ENCODE data around the gene LNPK. TPM values are rescaled to one million over a fixed set of nuclear protein-coding genes. Genes with fewer than 3 reads are reported as not detected.

LNPK gene
- polyA plus RNA-seq, 1 donor from 2014 or later, result 46.7 TPM

GRCh38 chr2:175973373-175973772 is 28.7 kb downstream of the LNPK start:
- Histone ChIP-seq H3K9me2 (ENCODE audit: insufficient read depth, low read length) (no peaks in the 10 kb centered on the region), H2AFZ (ENCODE audit: low read depth, low read length) (no peak overlapping the region), H4K20me1 (ENCODE audit: insufficient read depth) (no peaks in the 10 kb centered on the region), H3K27me3 (ENCODE audit: insufficient read depth, low read depth, low read length) (no peaks in the 10 kb centered on the region), H3K4me2 (ENCODE audit: low read length) (no peak overlapping the region), H3K79me2 (replicated peaks; ENCODE audit: insufficient read depth, low read length) (no peaks in the 10 kb centered on the region), H3K9me3 (ENCODE audit: low read length) (no peaks in the 10 kb centered on the region), H3K9ac (ENCODE audit: low read length) (no peak overlapping the region), H3K36me3 (ENCODE audit: insufficient read depth, low read length) (peaks cover 8% of the 10 kb centered on the region), H3F3A (ENCODE audit: insufficient read depth, low read length, poor library complexity, severe bottlenecking) (no peaks in the 10 kb centered on the region), H3K4me3 (ENCODE audit: low read length) (no peak overlapping the region), H3K27ac (ENCODE audit: low read length) (no peak overlapping the region)
- TF ChIP-seq TAF1 (IDR thresholded peaks at IDR 0.05; ENCODE audit: low read depth) (no peak), POLR2AphosphoS5 (IDR thresholded peaks at IDR 0.05) (no peak), EZH2 (IDR thresholded peaks at IDR 0.05; ENCODE audit: borderline replicate concordance, insufficient read depth, low read length, poor library complexity, severe bottlenecking) (no peak), EP300 (conservative IDR thresholded peaks at IDR 0.05; ENCODE audit: poor library complexity, severe bottlenecking) (no peak), REST (IDR thresholded peaks at IDR 0.05; ENCODE audit: borderline replicate concordance) (no peak), SMC3 (conservative IDR thresholded peaks at IDR 0.05; ENCODE audit: poor library complexity) (no peak), CTCF (IDR thresholded peaks at IDR 0.05; ENCODE audit: poor library complexity, severe bottlenecking) (no peak), MXI1 (conservative IDR thresholded peaks at IDR 0.05; ENCODE audit: poor library complexity, severe bottlenecking) (no peak), RAD21 (conservative IDR thresholded peaks at IDR 0.05) (no peak)

GRCh38 chr2:175966839-175967238 is 35.2 kb downstream of the LNPK start:
- Histone ChIP-seq H3F3A (ENCODE audit: insufficient read depth, low read length, poor library complexity, severe bottlenecking) (no peaks in the 10 kb centered on the region), H3K36me3 (ENCODE audit: insufficient read depth, low read length) (no peaks in the 10 kb centered on the region), H3K4me3 (ENCODE audit: low read length) (no peak overlapping the region)

More at GRCh38 chr2:175966839-175967238, 35.2 kb downstream of the LNPK start:
- Histone ChIP-seq H3K9ac (ENCODE audit: low read length) (no peak overlapping the region), H3K9me2 (ENCODE audit: insufficient read depth, low read length) (no peaks in the 10 kb centered on the region), H2AFZ (ENCODE audit: low read depth, low read length) (no peak overlapping the region), H4K20me1 (ENCODE audit: insufficient read depth) (no peaks in the 10 kb centered on the region), H3K4me2 (ENCODE audit: low read length) (no peak overlapping the region), H3K79me2 (replicated peaks; ENCODE audit: insufficient read depth, low read length) (no peaks in the 10 kb centered on the region), H3K9me3 (ENCODE audit: low read length) (no peaks in the 10 kb centered on the region), H3K27me3 (ENCODE audit: insufficient read depth, low read depth, low read length) (no peaks in the 10 kb centered on the region), H3K27ac (ENCODE audit: low read length) (no peak overlapping the region)
- TF ChIP-seq SMC3 (conservative IDR thresholded peaks at IDR 0.05; ENCODE audit: poor library complexity), result no peak
- TF ChIP-seq RAD21 (conservative IDR thresholded peaks at IDR 0.05), result no peak
- TF ChIP-seq CTCF (IDR thresholded peaks at IDR 0.05; ENCODE audit: poor library complexity, severe bottlenecking), result no peak
- no peak for TF ChIP-seq MXI1 (conservative IDR thresholded peaks at IDR 0.05; ENCODE audit: poor library complexity, severe bottlenecking)
- TF ChIP-seq EP300 (conservative IDR thresholded peaks at IDR 0.05; ENCODE audit: poor library complexity, severe bottlenecking), result no peak
- TF ChIP-seq POLR2AphosphoS5 (IDR thresholded peaks at IDR 0.05), result no peak
- TF ChIP-seq EZH2 (IDR thresholded peaks at IDR 0.05; ENCODE audit: borderline replicate concordance, insufficient read depth, low read length, poor library complexity, severe bottlenecking), result no peak
- TF ChIP-seq TAF1 (IDR thresholded peaks at IDR 0.05; ENCODE audit: low read depth), result no peak
- no peak for TF ChIP-seq REST (IDR thresholded peaks at IDR 0.05; ENCODE audit: borderline replicate concordance)
